ENCODE results near the gene CARMIL1. TPM values are rescaled to one million over a fixed set of nuclear protein-coding genes. Genes with fewer than 3 reads are reported as not detected.

CARMIL1 gene
- total RNA-seq, 1 donor from 2014 or later = 10.6 TPM

DNA sequence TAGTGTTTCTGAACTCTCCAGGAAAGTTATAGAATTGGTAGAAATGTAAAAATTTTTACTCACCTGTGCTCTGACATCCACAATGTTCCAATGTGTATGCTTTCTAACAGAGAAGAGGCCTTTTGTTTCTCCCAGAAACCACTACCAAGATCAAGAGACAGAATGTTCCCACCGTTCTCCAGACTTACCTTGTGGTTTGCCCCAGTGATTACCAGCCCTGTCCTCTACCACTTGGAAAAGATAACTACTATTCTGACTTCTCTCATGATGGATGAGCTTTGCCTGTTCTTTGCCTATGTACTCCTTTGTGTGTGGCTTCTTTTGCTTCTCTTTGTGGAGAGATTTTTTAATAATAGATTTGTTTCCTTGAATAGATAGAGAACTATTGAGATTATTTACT lies 199.8 kb downstream of the CARMIL1 start:
- no peak for DNase-seq

DNA sequence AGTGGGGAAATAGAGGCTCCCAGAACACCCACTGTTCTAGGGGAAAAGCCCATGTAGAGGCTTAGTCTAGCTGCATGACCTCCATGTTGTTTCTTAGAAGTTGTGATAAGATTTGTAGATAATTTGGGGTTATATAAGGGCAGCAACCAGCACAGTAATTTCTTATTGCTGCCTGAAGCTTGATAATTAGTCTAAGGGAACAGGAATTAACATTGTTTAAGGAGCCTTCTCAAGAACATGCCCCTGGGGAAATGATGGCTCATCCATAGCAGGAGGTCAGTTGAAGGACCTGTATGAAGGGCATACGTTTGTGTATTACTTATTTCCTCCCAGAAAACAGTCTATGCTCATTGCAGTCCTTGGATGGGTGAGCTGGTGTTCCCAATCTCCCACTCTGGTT lies 202.1 kb downstream of the CARMIL1 start:
- DNase-seq = no peak

DNA sequence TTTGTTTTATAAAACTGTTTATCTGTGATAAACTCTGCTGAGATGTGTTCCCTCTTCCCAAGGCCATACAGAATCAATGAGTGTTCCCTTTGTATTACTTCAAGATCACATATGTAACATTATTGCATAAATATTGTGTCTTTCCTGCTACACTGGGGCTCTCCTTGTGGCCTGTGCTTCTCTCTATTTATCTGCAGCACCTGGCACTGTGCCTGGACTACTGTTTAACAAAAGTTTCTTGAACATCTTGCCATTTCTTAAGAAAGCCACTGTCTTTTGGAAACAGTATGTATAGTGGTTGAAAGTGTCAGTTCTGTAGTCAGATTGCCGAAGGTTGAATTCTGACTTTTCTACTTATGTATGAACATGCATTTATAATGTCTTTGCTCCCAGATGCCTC lies 203.8 kb downstream of the CARMIL1 start:
- DNase-seq = no peak

GRCh38 chr6:25483943-25484342 lies 204.8 kb downstream of the CARMIL1 start:
- no peak for DNase-seq

DNA sequence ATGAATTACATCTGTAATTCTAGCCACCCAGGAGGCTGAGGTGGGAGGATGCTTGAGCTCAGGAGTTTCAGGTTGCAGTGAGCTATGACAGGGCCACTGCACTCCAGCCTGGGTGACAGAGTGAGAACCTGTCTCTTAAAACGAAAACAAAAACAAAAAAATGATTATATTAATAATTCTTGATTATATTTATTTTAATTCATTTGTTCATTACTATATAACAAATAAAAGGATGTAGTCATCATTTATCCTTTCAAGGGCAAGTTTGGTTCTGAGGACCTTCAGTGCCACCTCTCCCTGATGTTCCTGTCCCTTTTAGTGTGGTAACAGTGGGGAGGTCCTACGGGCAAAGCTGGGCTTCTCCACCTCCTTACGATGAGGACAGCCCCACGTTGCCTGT lies 205.7 kb downstream of the CARMIL1 start:
- no peak for DNase-seq

DNA sequence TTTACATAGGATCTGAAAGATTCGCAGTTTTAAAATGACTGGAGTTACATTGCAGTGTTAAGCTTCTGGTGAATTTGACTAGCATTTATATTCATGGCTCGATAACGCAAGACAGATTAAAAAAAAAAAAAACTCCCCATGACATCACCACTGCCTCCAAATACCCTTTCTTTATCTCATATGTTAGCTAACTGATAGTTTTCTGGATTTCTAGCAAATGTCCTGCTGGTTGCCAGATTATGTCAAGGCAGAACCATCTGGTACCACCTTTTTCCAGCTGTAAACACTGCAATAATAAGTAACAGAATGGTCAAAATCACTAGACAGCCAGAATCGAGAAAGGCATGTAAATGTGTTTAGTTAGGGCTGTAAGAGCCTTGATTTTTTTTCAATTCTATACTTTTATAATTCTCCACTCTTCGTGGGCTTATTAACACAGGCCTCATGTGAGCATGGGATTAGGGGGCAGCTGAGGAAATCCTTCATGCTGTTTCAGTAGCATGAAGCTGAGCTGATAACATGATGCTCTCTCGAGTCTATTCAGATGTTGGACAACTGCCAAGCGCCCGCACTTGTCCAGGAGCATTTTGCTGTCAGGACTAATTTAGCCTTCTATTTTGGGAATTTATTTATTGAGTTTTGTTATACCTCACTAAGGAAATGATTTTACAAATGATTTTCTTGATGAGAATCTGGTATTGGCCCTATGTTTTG lies 206.8 kb downstream of the CARMIL1 start:
- DNase-seq = peak; percentile 17

- no peak for DNase-seq
Measured at GRCh38 chr6:25486550-25486949, 207.4 kb downstream of the CARMIL1 start.

DNA sequence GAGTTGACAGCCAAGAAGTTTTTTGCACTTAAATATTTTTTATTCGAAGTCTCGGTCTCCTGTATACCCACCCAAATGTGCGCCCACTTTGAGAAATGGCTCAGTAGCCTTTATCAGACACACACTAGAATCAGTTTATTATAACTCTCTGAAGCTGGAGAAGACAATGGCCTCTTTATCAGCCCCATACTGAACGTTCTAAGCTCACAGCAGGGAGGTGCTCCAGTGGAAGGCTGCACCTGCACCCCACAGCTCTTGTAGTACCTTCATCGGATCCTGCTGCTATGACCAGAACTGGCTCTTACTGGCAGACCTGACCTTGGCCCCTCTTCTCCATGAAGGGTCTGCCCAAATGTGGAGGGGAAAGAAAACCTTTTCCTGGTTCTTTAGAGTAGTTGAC lies 207.8 kb downstream of the CARMIL1 start:
- DNase-seq = no peak

- DNase-seq = no peak
Measured at GRCh38 chr6:25488156-25488555, 209.0 kb downstream of the CARMIL1 start.

DNA sequence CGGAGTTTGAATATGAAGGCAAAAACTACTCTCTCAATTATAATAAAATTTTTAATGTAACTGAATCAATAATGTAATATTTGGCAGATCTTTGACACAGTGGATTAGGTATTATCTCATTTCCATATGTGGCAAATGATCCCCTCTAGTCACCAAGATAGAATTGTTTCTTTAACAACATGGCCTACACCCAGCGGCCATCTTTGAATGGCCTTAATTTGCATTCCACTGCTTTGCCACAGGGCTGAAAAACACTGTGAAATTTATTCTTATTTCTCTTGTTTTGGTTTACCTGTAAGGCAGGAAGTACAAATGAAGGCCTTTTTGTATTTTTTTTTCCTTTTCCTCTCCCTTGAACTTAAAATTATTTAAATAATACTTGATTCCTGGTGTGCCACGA lies 210.2 kb downstream of the CARMIL1 start:
- DNase-seq = no peak

GRCh38 chr6:25490018-25490801 lies 211.0 kb downstream of the CARMIL1 start:
- peak; percentile 76 for DNase-seq

DNA sequence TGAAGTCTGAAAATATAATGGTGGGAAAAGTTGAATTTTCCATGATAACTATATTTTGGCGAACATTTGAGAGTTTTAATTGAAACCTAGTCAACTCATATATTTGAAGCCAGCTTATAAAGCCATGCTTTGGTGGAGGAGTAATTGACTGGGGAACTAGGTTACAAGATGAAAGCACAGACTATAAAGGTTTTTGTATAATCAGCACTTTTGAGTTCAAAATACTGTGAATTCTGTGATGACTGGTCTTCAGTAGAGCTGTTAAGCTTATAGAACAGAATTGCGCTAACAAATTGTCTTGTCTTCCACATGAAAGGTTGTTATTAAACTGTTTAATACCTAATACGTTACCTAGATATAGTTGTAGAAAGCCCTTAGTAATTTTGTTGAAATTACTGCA lies 213.8 kb downstream of the CARMIL1 start:
- DNase-seq = no peak

- no peak for DNase-seq
Measured at GRCh38 chr6:25494469-25494868, 215.3 kb downstream of the CARMIL1 start.

DNA sequence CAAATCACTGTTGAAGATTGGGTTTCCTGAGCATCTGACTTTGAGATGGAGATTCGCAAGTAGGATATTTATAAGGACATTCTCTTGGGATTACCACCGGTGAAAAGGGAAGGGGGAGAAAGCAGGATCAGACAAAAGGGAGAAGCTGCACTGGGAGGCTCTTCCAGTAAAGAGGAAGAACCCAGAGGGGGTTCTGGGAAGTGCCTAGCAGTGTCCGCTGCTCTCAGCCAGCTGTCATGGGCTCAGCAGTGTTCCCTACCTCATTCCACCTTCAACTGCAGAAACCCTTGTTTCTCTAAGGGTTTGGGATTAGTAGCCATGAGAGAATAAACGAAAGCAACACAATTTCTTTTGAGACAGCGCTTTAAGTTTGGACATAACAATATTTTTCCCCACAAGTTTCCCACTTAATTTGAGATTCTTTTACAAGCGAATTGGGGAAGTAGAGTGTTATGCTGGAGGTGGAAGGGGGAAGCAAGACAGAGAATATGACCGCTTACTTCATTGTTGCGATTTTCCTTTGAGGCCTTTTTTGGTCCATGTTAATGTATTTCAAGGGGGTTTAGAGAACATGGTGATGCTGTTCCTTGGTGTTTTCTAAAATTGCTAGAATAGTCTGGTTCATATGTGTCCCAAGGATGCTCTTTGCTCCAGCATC lies 218.3 kb downstream of the CARMIL1 start:
- no peak for DNase-seq

DNA sequence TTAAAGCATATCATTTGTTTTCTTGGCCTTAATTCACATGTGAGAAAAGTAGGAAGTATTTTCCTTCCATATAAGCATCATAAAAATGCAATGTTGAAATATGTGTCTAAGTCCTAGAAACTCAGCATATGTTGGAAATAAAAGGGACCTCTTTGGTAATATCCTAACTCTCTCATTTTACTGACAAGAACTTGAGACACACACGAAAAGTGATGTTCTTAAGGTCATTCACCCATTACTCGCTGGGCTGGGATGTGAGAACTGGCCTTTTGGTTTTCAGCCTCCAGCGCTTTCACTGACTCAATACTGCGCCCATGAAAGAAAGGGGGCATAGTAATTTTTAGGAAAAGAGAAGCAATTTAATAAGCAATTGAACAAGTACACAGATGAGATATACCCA lies 219.3 kb downstream of the CARMIL1 start:
- DNase-seq = no peak

- DNase-seq = no peak
Measured at GRCh38 chr6:25499615-25500235, 220.6 kb downstream of the CARMIL1 start.

GRCh38 chr6:25503686-25504085 lies 224.5 kb downstream of the CARMIL1 start:
- no peak for DNase-seq

GRCh38 chr6:25504661-25505060 lies 225.5 kb downstream of the CARMIL1 start:
- DNase-seq = no peak

- DNase-seq = no peak
Measured at GRCh38 chr6:25506020-25506419, 226.8 kb downstream of the CARMIL1 start.

- DNase-seq = no peak
Measured at GRCh38 chr6:25508051-25508450, 228.9 kb downstream of the CARMIL1 start.

GRCh38 chr6:25511376-25511775 lies 232.2 kb downstream of the CARMIL1 start:
- no peak for DNase-seq

DNA sequence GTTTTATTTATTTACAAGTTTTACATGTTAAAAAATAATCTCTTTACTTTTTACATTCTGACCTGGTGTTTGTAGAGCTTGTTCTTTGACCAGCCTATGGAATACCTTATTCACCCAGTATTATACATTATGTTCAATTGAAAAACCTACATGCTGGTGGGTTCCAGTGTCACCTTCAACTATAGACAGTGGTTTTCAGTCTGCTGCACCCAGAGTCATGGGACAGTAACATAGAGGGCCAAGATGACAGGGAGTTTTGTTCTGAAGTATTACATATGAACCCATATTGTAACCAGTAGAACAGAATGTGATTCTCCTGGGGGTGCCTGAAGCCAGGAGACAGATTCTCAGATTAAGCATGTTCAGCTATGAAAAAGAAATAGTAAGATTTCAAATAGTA lies 233.4 kb downstream of the CARMIL1 start:
- DNase-seq = no peak

GRCh38 chr6:25519856-25520255 lies 240.7 kb downstream of the CARMIL1 start:
- no peak for DNase-seq

Data from dermis blood vessel endothelial cell (primary cell).